ENCODE results near the gene RHNO1.

DNA sequence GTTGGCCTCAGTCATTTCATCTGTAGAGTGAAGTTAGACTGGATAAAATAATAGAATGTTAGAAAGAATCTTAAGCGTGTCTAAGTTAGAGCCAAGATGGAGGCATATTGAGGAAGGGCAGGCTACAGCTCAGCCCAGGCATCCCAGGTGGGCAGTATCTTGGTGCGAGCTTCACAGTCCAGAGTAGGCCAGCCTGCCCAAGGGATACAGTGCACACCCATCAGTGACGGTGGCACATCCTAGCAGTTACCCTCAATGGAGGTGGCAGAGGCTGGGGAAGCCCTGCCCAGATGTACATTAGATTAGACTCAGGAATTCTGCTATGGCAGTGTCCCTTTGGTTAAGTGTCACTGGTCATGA is 35.2 kb downstream of the RHNO1 start:
- TF ChIP-seq CTCF (IDR thresholded peaks at IDR 0.05; ENCODE audit: low read depth, low read length) (no peak), POLR2A (IDR thresholded peaks at IDR 0.05; ENCODE audit: extremely low read depth, insufficient read length) (no peak), MAX (IDR thresholded peaks at IDR 0.05; ENCODE audit: low read depth, low read length) (no peak)
